NCI-H69 (cell line): ENCODE measurements around the gene VWA8.
"Not testable (repeated sequence)": the region's sequence is repeated elsewhere in the genome, so short reads cannot be mapped to it uniquely, and the experiment has no call there.

Source experiments
- DNase-seq: peaks from one replicate; lab custom pipeline; 2025; lab: John Stamatoyannopoulos, UW

Gene VWA8

DNA sequence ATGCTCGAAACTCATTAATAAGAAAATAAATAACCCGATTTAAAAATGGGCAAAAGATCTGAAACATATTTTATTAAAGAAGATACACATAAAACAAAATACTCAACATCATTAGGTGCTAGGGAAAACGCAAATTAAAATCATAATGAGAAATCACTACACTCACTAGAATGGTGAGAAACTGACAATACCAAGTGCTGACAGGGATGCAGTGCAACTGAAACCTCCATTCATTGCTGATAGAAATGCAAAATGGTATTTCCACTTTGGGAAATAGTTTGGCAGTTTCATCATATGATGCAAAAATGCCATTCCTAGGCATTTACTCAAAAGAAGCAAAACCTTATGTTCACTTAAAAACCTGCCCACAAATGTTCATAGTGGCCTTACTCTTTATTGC, 278.1 kb downstream of the VWA8 start:
- no peak for DNase-seq

- DNase-seq = no peak
Measured at GRCh38 chr13:41682001-41682400, 278.9 kb downstream of the VWA8 start.

DNA sequence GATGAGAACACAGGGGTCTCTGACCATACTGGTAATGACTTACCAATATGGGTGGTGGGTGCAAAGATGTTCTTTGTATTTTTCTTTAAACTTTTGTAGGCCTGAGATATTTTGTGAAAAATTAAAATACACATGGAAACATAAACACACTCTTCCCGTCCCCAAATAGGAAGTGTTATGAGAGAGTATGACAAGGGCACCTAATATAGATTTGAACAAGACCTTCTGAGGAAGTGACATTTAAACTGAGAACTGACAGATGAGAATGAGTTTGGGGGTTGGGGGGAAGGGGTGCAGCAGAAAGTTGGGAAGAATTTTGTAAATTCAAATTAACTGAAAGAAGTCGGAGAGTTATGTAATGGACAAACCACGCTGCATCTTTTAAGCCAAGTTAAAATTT, 279.3 kb downstream of the VWA8 start:
- no peak for DNase-seq

- DNase-seq = peak; percentile 27
Measured at GRCh38 chr13:41680900-41681299, 280.0 kb downstream of the VWA8 start.

GRCh38 chr13:41678848-41679247, 282.1 kb downstream of the VWA8 start:
- no peak for DNase-seq

- DNase-seq = peak; percentile 50
Measured at GRCh38 chr13:41678249-41678648, 282.7 kb downstream of the VWA8 start.

DNA sequence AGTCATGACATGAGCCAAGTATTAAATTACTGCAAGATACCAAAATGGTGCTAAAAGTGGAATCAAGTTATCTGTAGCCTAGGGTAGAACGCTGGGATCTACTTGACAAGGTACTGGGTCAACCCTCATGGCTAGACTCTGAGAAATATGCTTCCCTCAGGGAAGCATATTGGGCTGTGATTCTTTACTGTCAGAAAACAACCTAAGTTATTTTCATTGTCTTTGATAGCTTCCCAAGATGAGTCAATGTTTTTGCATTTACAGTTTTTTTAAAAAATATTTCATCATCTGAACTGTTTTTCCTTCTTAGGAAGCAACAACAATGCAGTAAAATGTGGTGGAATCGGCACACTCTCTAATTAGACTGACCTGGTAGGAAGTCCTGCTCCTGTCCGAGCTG, 285.6 kb downstream of the VWA8 start:
- no peak for DNase-seq

DNA sequence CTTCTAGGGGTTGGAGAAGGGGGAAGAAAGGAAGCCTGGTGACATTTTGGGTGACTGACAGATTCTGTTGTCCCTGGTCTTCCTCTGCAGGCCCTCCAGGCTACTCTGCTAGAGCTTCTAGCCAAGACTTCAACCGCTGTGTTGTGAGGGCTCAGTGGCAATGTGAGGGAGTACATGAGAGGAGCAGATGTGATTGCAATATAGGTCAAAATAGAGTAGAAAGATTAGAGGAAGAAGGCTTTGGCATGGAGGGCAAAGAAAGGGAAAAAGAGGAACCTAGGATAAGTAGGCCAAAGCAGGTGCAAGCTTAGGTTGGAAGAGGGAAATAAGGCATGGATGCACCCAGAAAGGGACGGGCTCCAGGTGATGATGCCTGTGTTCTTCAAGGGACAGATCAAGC, 286.7 kb downstream of the VWA8 start:
- DNase-seq = peak; percentile 18

DNA sequence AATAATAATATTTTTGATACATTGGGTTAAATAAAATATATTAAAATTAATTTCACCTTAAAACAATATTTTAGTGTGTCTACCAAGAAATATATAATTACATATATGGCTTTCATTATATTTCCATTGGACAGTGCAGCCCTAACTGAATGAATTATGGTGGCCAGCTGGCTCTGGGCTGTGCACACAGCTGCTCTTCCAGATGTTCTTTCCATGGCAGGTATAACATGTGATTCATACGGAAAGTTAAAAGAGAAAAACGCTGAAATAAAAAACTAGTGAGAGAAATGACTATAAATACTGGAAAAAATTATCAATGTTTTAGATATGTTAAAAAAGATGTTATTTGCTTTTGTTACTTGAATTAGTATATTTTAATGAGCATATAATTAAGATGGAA, 287.3 kb downstream of the VWA8 start:
- peak; percentile 68 for DNase-seq

GRCh38 chr13:41670873-41671443, 290.0 kb downstream of the VWA8 start:
- no peak for DNase-seq

DNA sequence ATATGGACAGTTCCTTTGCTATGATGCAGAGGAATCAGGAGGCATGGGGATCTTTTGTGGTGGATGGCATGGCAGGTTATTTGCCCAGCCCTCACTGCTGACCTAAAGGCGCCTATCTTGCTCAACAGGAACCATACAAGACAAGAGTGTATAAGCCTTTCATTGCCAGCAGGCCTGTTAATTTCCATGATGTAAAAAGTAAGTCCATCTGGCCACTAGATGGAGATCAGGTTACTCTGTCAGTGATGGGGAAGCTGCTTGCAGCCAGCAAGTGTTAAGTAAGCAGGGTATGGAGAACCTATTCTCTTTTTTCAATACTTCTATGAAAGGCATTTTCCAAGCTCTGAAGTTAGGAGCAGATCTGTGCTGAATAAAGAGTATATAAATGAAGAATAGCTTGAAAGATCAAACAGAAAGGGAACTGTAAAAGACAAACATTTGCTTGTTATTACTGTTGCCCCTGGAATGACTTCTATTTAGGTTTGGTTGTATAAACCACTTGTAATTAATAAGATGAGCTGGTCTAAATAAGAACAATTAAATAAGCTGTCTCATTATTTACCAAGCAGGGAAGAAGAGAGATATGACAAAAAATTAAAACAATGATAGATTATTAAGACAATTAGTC, 292.7 kb downstream of the VWA8 start:
- DNase-seq = peak; percentile 92

DNA sequence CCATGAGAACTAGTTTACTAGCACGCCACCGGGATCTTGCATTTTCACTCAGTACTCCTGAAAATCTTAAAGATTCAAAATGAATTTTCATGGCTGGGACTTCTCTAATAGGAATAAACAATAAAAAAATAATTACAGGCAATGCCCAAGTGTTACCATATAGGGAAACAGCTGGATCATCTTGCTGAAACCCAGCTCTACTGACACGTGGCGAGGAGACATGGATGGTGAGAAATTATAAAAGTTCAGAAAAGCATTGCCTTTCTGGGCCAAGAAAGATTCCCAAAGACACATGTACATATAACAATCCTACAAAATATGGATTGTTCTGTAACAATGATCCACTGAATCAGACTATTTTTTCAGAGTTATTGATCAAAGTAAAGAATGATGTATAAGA, 294.3 kb downstream of the VWA8 start:
- DNase-seq = no peak

DNA sequence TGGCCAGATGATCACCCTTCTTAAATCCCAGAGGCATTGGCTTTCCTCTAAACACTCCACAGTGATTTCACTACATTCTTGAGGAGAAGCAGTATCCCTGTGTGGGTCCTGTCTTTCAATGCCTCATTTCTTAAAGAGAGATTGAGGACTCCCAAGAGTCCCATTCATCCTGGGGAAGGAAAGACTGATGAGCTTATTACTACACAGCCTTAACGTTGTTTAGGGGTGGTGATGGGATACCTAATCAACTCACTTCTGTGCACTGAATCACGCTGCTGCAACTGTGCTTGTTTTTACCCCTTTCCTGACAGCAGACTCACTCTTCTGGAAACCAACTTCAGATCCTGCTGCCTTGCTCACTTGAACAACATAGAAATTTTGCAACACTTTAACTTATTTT, 300.5 kb downstream of the VWA8 start:
- no peak for DNase-seq

GRCh38 chr13:41658057-41658661, 302.8 kb downstream of the VWA8 start:
- no peak for DNase-seq

- no peak for DNase-seq
Measured at GRCh38 chr13:41655997-41656396, 304.9 kb downstream of the VWA8 start.

DNA sequence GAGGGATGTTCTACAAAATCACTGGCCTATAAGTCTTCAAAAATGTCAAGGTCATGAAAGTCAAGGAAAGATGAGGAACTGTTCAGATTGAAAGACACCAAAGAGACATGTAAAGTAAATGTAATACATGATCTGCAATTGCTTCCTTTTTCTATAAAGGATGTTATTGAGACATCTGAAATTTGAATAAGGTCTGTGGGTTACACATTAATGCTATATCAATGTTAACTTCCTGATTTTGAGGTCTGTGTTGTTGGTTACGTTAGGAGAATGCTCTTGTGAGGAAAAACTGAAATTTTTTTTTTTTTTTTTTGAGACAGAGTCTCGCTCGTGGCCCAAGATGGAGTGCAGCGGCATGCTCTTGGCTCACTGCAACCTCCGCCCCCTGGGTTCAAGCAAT, 306.1 kb downstream of the VWA8 start:
- DNase-seq = no peak

DNA sequence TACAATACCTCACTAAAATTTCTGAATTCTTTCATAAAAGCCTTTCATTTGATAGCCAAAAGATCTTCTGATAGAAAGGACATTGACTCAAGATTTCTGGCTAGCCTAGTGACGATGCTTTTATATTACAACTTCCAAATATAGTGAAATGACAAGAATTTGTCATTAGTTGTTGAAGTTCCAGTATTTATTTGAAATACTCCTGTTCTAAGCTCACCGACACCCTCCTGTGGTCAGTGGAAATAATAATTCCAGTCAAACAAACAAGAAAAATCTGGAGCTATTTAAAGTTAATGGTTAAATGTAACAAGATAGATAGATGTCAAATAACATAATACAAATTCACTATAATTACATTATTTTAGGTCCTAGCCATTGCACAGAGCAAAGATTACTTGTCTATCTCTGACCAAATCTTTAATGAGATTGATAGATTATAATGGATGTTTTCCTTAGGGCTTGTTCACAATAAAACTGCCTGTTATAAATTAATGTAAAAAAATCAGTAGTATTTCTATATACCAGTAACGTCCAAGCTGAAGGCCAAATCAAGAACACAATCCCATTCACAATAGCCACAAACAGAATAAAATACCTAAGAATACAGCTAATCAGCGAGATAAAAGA, 308.1 kb downstream of the VWA8 start:
- peak; percentile 50 for DNase-seq

- no peak for DNase-seq
Measured at GRCh38 chr13:41651413-41652058, 309.4 kb downstream of the VWA8 start.

DNA sequence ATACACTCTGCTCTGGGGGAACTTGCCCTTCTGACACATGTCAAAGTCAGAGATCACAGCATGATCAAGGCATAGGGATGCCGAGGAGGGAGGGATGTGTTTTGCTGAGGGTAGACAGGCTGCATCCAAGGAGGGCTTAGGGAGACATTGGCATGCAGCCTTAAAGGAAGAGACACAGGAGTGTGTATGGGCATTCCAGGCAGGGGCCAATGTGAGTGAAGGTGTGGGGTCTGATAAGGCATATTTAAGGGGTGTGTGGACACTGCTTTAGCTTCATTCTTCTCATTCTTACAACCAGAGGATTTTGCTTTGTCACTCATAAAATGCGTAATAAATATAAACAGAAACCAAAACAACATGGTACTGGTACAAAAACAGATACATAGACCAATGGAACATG, 310.2 kb downstream of the VWA8 start:
- no peak for DNase-seq

DNA sequence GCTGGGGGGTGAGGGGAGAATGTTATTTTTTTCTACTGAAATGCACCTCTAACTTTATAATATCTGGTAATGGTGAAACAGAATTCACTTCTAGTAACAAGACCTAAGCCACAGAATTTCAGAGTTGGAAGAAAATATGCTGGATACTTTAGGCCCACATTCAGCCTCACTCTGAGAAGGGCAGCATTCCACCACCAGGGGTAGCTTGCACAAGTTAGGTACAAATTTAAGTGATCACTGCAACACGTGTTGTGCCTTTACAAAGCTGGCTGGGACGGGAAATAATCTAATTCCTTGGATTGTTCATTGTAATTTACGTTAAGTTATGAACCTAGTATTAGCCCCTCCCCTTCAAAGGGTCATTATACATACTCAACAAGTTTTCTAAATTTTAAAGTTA, 311.2 kb downstream of the VWA8 start:
- no peak for DNase-seq

- DNase-seq = peak; percentile 58
Measured at GRCh38 chr13:41648314-41648935, 312.5 kb downstream of the VWA8 start.

DNA sequence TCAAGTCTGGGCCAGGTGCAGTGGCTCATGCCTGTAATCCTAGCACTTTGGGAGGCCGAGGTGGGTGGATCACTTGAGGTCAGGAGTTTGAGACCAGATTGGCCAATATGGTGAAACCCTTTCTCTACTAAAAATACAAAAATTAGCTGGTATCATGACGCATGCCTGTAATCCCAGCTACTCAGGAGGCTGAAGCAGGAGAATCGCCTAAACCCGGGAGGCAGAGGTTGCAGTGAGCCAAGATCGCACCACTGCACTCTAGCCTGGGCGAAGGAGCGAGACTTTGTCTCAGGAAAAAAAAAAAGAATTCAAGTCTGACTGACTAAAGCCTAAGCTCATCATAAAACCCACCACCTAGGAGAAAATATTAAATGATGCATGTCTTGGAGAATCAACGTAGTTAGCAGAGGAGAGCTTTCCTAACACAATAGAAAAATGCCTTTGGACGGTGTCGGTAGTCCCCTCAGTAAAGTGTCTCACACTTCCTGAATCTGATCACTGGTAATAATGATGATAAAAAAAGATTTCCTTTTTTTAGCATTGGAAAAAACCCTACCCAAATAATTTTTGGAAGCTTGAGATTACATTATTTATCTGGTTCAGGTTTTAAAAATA, 313.1 kb downstream of the VWA8 start:
- DNase-seq = not testable (repeated sequence)
